Activated CD4-positive, CD25-positive, alpha-beta regulatory T cell (primary cell): ENCODE measurements around the gene HCN2.
"Not testable (repeated sequence)": the region's sequence is repeated elsewhere in the genome, so short reads cannot be mapped to it uniquely, and the experiment has no call there.

Source experiments
- DNase-seq, 4 experiments: peaks; one replicate each; lab custom pipeline; 2025; lab: John Stamatoyannopoulos, UW

Gene HCN2

DNA sequence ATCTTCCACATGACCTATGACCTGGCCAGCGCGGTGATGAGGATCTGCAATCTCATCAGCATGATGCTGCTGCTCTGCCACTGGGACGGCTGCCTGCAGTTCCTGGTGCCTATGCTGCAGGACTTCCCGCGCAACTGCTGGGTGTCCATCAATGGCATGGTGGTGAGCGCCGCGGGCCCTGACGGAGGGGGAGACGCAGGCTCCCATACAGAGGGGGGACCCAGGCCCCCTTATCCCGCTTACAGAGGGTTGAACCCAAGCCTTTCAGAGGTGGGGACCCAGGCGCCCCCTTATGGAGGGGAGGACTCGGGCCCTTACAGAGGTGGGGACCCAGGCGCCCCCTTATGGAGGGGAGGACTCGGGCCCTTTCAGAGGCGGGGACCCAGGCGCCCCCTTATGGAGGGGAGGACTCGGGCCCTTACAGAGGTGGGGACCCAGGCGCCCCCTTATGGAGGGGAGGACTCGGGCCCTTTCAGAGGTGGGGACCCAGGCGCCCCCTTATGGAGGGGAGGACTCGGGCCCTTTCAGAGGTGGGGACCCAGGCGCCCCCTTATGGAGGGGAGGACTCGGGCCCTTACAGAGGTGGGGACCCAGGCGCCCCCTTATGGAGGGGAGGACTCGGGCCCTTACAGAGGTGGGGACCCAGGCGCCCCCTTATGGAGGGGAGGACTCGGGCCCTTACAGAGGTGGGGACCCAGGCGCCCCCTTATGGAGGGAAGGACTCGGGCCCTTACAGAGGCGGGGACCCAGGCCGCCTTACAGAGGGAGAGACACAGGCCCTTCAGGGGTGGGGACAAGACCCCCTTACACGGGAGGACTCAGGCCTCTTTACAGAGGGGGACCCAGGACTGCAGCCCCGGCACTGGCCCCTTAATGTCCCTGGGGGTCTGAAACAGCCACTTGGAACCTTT, 15.6 kb downstream of the HCN2 start:
- DNase-seq: not testable (repeated sequence)

DNA sequence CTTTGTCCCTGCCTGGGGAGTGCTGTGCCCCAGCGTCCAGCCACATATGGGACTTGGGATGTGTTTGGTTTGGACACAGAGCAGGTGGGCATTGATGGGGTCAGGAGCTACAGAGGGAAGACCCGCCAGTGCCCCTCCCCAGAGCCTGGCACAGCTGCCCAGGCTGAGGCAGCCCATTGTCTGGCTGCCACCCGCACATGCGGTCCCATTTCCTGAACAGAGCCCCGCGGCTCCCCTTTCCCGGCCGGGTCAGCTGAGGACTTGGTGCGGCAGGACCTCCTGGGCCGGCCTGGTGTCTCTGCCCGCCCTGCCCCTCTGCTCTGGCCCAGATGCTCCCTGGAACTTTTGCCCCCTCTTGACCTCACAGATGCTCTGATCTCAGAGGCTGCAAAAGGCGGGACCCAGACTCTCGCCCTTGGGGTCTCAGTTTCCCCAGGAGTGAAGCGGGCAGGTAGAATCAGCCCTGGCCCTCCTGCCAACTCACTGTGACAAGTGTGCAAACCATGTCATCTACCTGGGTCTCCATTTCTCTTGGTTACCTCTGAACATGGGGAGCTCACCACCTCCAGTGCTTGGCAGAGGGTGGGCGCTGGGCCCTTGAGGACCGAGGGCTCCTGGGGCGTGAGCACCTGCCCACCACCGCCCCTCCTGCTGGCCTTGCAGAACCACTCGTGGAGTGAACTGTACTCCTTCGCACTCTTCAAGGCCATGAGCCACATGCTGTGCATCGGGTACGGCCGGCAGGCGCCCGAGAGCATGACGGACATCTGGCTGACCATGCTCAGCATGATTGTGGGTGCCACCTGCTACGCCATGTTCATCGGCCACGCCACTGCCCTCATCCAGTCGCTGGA, 17.8 kb downstream of the HCN2 start:
- DNase-seq: no peak

DNA sequence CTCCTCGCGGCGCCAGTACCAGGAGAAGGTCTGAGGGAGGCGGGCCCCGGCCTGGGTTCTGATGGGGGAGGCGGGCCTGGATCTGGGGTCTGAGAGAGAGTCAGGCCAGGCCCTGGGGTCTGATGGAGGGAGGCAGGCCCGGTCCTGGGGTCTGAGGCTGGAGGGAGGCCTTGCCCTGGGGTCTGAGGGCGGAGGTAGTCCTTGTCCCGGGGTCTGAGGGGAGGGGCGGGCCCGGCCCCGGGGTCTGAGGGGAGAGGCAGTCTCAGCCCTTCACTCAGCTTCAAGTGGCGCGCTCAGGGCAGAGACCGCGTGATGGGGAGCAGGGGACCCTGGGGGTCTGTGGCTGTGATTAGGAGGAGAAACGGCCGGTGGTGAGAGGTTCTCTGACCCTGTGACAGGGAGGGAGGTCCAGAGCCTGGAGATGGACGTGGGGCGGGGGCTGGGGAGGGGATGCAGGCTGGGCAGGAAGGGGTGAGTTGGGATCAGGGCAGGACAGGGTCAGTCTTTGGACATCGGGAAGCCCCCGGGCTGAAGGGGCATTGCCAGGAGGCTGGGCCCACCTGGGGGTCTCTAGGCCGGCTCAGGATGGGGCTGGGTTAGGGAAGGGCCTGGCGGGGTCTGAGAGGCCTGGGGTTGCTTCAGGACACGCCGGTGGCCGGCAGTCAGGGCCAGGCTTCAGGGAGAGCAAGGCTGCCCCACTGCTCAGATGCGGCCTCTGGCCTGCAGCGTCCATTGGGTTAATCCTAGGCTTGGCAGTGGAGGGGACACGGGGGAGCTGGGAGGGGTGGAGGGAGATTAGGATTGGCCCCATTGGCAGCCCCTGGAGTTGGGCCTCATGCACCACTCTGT, 18.7 kb downstream of the HCN2 start:
- no peak for DNase-seq

DNA sequence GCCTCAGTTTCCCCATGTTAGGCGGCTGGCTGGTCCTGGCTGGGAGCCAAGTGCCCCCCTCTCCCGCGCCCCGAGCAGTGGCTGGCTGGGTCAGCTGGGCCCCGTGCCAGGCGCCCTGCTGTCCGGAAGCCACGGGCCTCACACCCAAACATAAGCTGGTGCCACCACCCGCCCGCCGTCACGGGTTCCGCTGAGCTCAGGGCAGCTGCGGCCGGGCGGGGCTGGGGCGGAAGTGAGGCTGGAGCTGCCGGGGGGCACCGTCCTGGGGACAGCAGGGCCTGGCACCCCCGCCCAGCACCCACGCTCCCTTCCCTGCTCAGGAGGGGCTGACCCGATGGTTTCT, 19.3 kb downstream of the HCN2 start:
- no peak for DNase-seq

DNA sequence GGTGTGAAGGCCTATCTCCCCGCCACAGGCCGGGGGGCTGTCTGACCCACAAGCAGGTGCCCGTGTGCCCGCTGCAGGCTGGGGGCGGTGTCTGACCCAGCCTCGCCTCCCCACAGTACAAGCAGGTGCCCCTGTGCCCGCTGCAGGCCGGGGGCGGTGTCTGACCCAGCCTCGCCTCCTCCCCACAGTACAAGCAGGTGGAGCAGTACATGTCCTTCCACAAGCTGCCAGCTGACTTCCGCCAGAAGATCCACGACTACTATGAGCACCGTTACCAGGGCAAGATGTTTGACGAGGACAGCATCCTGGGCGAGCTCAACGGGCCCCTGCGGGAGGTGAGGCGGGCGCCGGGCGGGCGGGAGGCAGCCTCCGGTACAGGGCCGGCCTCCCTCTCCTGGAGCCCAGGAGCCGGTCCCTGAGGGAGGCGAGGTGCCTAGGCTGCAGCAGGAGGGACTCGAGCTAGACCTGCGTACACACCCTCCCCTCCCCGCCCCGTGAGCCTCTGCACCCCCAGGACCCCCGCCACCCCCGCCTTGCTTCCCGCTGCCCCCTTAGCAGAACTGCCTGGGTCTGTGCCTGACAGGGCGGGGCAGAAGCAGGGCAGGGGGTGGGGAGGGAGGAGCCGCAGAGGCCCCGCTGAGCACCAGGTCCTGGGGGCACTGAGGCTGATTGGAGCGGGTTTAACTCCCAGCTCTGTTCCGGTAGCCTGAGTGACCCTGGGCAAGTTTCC, 20.6 kb downstream of the HCN2 start:
- DNase-seq: peak in 1 of 4 experiments; percentile 20

DNA sequence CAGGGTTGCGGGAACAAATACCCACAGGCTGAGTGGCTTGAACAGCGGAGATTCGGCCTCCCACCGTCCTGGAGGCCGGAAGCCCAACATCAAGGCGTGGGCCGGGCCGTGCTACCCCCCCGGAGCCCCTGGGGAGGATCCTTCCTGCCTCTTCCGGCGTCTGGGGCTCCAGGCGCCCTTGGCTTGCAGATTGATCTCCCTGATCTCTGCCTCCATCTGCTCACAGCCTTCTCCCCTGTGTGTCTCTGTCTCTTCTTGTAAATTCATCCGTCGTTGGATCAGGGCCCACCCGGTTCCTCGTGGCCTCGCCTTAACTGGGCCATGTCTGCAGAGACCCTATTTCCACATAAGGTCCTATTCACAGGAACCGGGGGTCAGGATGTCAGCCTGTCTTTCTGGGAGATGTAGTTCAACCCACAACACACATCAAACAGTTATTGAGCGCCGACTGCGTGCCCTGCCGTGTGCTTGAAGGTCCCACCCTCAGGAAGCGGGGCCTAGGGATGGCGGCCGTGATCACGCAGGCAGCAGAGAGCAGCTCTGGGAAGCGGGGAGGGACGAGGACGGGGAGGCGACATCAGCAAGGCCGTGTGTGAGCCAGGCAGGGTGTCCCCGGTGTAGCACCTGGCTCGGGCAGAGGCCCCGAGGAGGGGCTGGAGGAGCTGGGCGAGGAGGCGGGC, 21.3 kb downstream of the HCN2 start:
- DNase-seq: peak in 2 of 4 experiments; percentile 34 to 42

DNA sequence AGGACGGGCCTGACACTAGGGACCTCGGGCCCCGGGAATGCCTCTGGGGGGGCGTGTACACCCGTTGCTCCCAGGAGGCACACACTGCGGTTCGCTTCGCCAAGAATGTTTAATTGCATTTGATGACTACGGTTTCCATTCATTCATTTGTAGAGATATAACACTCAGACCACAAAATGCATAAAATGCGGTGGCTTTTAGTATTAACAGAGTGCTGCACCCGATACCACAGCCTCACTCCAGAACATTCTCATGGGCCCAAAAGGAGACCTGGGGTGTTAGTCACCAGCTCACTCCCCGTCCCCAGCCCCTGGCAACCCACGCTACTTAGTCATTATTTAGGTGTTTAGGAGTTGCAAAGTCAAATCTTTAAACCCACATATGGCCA, 21.8 kb downstream of the HCN2 start:
- peak in 2 of 4 experiments; percentile 29 to 38 for DNase-seq

DNA sequence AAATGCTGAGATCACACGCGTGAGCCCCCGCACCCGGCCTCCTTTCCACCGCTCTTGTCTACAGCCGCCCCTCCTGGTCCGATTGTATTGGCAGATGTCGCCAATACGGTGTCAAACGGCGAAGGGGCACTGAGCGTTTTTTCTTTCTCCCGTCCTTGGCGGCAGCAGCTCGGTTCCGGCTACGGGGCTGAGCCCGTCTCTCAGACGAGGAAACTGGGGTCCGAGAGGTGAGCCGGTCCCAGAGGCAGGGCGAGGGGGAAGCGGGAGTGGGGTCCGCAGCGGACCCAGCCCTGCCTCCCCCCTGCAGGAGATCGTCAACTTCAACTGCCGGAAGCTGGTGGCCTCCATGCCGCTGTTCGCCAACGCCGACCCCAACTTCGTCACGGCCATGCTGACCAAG, 23.3 kb downstream of the HCN2 start:
- DNase-seq: no peak

DNA sequence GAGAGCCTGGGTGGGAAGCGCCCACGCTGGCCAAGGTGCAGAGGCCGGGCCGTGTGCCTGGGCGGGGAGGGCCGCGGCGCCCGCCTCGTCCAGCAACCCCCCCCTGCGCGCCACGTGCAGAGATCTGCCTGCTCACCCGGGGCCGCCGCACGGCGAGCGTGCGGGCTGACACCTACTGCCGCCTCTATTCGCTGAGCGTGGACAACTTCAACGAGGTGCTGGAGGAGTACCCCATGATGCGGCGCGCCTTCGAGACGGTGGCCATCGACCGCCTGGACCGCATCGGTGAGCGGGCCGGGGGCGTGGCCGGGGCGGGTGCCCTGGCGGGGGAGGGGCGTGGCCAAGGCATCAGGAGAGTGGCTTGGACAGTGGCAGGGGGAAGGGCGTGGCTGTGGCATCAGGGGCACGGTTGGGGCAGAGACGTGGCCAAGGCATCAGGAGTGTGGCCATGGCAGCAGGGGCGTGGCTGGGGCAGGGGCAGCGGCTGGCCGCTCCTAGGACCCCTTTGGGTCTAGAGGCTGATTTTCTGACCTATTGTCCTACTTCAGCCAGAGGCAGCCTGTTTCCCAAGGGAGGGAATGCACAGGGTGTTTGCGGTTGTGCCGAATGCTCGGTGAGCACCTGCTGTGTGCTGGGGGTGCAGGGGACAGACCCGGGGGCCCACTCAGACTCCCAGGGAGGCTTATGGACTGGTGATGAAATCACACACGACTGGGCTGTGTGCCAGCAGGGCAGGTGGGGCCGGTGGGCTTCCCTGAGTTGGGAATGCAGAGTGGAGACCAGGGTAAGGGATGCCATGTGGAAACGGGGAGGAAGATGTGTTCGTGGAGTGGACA, 24.3 kb downstream of the HCN2 start:
- DNase-seq: no peak

DNA sequence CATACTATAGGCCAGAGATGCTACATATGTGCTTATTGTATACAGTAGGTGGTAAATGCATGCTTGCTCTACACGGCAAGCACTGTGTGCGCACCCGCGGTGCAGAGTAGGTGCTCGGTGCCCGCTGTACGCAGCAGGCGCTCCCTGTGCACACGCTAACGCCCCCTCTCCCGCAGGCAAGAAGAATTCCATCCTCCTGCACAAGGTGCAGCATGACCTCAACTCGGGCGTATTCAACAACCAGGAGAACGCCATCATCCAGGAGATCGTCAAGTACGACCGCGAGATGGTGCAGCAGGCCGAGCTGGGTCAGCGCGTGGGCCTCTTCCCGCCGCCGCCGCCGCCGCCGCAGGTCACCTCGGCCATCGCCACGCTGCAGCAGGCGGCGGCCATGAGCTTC, 25.9 kb downstream of the HCN2 start:
- DNase-seq: no peak

DNA sequence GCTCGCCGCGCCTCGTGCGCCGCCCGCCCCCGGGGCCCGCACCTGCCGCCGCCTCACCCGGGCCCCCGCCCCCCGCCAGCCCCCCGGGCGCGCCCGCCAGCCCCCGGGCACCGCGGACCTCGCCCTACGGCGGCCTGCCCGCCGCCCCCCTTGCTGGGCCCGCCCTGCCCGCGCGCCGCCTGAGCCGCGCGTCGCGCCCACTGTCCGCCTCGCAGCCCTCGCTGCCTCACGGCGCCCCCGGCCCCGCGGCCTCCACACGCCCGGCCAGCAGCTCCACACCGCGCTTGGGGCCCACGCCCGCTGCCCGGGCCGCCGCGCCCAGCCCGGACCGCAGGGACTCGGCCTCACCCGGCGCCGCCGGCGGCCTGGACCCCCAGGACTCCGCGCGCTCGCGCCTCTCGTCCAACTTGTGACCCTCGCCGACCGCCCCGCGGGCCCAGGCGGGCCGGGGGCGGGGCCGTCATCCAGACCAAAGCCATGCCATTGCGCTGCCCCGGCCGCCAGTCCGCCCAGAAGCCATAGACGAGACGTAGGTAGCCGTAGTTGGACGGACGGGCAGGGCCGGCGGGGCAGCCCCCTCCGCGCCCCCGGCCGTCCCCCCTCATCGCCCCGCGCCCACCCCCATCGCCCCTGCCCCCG, 26.5 kb downstream of the HCN2 start:
- no peak for DNase-seq

DNA sequence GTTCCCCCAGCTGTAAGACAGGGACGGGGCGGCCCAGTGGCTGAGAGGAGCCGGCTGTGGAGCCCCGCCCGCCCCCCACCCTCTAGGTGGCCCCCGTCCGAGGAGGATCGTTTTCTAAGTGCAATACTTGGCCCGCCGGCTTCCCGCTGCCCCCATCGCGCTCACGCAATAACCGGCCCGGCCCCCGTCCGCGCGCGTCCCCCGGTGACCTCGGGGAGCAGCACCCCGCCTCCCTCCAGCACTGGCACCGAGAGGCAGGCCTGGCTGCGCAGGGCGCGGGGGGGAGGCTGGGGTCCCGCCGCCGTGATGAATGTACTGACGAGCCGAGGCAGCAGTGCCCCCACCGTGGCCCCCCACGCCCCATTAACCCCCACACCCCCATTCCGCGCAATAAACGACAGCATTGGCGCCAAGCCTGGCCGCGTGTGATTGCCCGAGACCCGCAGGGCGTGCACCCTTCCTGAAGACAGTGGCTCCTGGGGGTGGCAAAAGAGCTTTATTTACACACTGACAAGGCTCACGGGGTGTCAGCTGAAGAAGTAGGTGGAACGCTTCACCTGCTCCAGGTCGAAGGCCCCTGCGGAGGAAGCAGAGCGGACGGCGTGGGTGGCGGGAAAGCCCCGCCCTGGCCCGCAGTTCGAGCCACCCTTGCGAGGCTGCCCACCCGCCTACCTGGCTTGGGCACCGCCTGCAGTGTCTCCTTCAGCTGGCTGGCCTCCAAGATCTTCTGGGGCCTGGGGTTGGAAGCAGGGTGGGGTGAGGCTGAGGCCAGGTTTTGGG, 27.3 kb downstream of the HCN2 start:
- DNase-seq: no peak

DNA sequence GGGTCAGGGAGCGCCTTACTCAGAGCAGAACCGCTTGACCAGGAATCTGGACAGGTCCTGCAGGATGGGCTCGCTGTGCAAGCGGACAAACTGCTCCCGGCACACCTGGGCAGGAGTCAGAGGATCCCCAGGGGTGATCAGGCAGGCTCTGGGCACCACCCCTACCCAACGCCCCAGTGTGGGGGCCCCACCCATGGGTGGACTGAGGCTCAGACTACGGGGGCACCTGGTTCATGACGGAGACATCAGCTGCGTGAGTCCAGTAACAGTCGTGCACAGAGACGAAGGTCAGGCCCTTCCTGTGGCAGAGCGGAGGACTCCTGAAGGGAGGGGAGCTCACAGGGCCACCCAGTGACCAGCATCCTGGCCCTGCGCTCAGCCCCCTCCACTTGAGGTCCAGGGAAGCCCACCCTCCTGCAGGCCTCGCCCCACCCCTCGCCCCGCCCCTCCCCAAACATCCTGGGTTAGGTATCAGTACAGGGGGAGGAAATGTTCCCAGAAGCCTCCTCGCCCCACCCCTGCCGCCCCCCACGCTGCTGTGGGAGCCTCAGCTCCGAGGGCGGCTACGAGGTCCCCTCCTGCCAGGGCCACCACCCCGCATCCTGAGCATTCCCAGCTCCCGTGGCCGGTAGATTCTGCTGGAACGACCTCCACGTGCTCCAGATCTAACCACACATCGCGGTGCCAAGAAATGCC, 28.0 kb downstream of the HCN2 start:
- DNase-seq: no peak

DNA sequence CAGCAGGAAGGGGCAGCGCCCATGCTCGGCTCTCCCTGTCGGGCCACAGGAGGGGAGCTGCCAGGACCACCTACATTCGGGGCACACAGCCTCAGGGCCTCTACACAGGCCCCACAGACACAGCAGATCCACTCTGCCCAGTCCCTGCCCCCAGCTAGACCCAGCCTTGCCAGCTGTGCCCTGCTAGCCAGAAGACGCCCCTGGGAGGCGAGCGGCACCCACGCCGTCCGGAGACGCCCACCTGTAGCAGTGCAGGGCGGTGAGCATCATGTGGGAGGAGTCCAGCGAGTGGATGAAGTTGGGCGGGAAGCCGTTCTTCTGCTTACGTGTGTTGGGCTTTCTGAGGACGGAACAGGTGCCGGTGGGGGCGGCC, 28.6 kb downstream of the HCN2 start:
- no peak for DNase-seq

DNA sequence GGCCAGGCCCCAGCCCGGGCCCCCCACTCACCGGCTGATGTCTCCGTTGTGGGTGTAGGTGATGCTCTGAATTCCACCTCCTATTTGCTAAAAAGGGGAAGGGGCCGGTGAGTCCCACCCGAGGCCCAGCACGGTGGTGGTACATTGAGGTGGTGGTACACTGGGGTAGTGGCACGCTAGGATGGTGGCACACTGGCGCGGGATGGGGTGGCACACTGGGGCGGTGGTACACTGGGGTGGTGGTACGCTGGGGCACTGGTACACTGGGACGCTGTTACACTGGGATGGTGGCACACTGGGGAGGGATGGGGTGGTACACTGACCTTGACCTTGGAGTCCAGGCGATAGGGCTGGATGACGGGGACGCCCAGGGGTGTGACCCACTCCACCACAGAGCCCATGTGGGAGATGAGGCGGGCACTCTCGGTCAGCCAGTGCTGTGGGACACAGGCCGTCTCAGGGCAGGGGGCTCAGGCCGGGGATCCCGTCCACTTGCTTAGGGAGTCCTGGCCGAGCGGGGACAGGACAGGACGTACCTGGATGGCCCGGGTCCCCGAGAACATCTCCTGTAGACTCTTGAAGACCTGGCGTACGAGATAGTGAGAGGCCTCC, 29.1 kb downstream of the HCN2 start:
- DNase-seq: no peak

DNA sequence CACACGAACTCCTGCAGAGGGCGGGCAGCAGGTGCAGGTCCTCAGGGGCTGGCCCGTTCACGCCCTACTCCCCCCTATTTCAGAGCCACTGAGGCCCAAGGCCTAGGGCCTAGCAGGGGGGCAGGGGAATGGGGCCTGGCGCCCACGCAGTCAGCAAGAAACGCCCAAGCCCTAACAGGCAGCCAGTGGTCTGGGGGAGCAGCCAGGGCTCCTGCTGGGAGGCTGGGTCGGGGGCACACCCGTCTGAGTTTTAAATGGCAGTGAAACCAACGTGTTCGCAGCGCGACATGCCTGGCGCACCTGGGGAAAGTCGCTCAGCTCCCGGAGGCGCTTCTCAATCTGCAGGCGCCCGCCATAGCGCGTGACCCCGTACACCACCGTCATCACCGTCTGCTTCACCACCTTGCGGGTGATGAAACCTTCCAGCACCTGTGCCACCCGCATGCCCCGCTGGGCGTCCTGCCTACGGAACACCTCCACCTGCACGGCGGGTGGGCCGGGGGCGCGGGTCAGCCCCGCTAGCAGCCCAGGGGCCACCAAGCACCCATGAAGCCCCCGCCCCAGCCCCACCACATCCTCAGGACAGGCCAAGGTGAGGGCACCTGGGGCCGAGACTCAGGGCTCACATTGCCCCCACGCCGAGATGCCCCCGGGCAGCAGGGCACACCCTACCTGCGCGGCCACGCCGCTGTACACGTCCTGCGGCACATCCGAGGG, 29.8 kb downstream of the HCN2 start:
- DNase-seq: no peak
